ENCODE results near the gene IRS1. TPM values are rescaled to one million over a fixed set of nuclear protein-coding genes. Genes with fewer than 3 reads are reported as not detected.
A peak's percentile ranks its signal among the peaks of the same experiment; 100 is the strongest.
"Not testable (repeated sequence)": the region's sequence is repeated elsewhere in the genome, so short reads cannot be mapped to it uniquely, and the experiment has no call there.

Gene IRS1
- total RNA-seq, 1 donor from 2014 or later: 4.8 TPM

DNA sequence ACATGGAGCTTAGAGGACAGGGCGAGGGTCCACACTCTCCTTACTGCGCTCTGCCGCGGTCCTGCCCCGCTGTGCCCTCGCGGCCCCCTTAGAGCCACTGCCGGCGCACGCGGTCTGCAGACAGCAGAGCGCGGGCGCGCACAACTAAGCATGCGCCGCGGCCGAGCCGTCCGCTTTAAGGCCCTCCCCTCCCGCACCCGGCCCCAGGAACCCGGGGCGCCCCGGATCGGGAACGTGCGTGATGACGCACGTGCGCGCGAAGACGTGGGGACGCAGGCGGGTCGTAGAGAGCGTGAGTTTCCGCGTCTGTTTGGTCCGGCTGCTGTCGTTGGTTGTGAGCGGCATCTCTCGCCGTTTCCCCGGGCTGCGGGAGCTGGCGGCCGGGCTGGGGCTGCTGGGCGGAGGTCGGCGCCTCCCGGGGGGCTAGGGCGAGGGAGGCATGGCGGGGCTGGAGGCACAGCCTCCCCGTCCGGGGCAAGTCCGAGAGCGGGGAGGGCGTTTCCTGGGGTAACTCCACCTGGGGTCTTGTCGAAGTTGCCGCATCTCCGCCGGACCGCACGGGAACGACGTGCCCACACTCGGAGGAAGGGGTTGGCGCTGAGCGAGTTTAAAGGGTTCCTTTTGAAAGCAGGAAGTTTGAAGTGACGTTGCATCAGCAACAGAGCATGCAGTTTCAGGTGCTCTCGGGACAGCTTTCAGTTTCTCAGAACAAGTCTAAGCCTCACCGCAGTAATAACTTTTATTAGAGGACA is 36.4 kb upstream of the IRS1 start, which contains the start of gene RHBDD1:
TSS of gene RHBDD1 (plus strand) at position 259 of the 752 bp plus-strand sequence. CDS start 28,640 bp downstream, outside the sequence.
- peaks cover 41% of the 10 kb centered on the region for H3K36me3 Mint-ChIP-seq (ENCODE audit: low read depth)
- H3K4me3 Mint-ChIP-seq: peak within 1 kb of the TSS; percentile 95
- peaks cover 6% of the 10 kb centered on the region for H3K9me3 Mint-ChIP-seq
- no peaks in the 10 kb centered on the region for H3K27me3 Mint-ChIP-seq
- intact Hi-C loops (cut with micrococcal nuclease): loop anchor here (1.0 to 10.0 kb wide), 9 partner anchors 37 to 1909 kb away; partner anchors contain the start of gene IRS1
- peaks cover 54% of the 10 kb centered on the region for H3K4me1 Mint-ChIP-seq
- peak; percentile 98 for DNase-seq
- H3K27ac Mint-ChIP-seq: peak within 1 kb of the TSS; percentile 97

DNA sequence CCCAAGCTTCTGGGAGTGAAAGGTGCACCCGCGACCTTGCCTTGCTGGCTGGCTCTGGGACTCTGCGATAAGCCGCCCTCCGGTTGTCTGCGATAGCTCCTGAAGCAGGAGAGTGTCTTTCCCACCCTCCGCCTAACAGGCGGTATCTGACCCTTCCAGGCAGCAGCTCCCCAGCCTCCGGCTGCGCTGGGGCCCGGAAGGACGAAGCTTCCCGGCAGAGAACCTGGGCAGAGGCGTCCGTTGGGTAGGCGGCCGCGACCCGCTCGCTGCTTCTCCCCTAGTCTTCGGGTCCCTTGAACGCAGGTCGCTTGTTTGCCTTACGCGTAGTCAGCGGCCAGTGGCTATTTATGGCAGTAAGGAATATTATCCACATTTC is 35.8 kb upstream of the IRS1 start:
- Mint-ChIP-seq H3K27ac (peak overlapping the region; percentile 97), H3K27me3 (no peaks in the 10 kb centered on the region), H3K4me3 (peak overlapping the region; percentile 95), H3K36me3 (ENCODE audit: low read depth) (peaks cover 43% of the 10 kb centered on the region), H3K9me3 (peaks cover 6% of the 10 kb centered on the region), H3K4me1 (peaks cover 53% of the 10 kb centered on the region)
- DNase-seq: no peak
- intact Hi-C loops (cut with micrococcal nuclease): loop anchor here (1.0 to 10.0 kb wide), 5 partner anchors 36 to 1908 kb away; partner anchors contain the start of gene IRS1

DNA sequence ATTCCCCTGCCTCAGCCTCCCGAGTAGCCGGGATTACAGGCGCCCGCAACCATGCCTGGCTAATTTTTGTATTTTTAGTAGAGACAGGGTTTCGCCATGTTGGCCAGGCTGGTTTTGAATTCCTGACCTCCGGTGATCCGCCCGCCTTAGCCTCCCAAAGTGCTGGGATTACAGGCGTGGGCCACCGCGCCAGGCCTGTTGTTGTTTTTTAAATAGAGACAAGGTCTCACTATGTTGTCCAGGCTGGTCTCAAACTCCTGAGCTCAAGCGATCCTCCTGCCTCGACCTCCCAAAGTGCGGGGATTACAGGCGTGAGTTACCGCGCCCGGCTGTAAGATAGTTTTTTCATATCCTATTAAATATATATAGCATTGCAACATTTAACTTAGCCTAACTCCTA is 35.3 kb upstream of the IRS1 start:
- H3K27me3 Mint-ChIP-seq, H3K9me3 Mint-ChIP-seq: not testable (repeated sequence)
- peak; percentile 55 for DNase-seq
- intact Hi-C loops (cut with micrococcal nuclease): loop anchor here (1.0 to 10.0 kb wide), 5 partner anchors 36 to 1908 kb away; partner anchors contain the start of gene IRS1
- Mint-ChIP-seq H3K4me1 (peaks cover 48% of the 10 kb centered on the region), H3K4me3 (peak overlapping the region; percentile 95), H3K36me3 (ENCODE audit: low read depth) (peaks cover 38% of the 10 kb centered on the region), H3K27ac (peak overlapping the region; percentile 97)

DNA sequence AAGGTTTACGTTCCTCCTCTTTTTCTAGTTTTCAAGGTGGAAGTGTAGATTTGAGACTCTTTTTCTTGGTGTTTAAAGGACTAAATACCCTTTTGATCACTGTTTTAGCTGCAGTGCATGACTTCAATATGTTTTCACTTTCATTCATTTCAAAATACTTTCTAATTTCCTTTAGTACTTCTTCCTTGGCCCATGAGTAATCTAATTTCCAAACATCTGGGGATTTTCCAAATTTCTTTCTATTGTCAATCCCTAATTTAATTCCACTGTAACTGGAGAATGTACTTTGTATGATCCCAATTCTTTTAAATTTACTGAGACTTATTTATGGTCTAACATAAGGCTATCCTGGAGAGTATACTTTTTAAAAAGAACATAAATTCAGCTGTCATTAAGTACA is 32.4 kb upstream of the IRS1 start:
- H3K4me3 Mint-ChIP-seq: no peak overlapping the region
- DNase-seq: no peak
- peaks cover 3% of the 10 kb centered on the region for H3K9me3 Mint-ChIP-seq
- H3K27ac Mint-ChIP-seq: no peak overlapping the region
- no peaks in the 10 kb centered on the region for H3K27me3 Mint-ChIP-seq
- peaks cover 28% of the 10 kb centered on the region for H3K4me1 Mint-ChIP-seq
- peaks cover 27% of the 10 kb centered on the region for H3K36me3 Mint-ChIP-seq (ENCODE audit: low read depth)
- intact Hi-C loops (cut with micrococcal nuclease): loop anchor here (10.0 kb wide), 1 partner anchor 73 kb away; no protein-coding TSS in a partner anchor

DNA sequence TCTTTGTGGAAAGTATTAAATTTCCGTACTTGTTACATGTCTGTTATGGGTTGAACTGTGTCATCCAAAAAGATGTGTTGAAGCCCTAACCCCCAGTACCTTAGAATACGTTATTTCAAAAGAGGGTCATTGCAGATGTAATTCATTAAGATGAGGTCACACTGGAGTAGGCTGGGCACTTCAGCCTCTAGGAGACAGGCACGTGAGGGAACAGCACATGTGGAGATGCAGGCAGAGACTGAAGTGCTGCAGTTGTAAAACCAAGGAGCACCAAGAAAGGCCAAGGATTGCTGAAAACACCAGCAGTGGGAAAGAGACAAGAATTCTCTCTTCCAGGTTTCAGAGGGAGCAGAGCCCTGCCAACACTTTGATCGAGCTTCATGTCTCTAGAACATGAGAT is 31.6 kb upstream of the IRS1 start:
- Mint-ChIP-seq H3K9me3 (peaks cover 3% of the 10 kb centered on the region), H3K36me3 (ENCODE audit: low read depth) (peaks cover 27% of the 10 kb centered on the region), H3K27ac (no peak overlapping the region), H3K4me1 (peaks cover 25% of the 10 kb centered on the region), H3K4me3 (no peak overlapping the region), H3K27me3 (no peaks in the 10 kb centered on the region)
- no peak for DNase-seq
- intact Hi-C loops (cut with micrococcal nuclease): loop anchor here (10.0 kb wide), 1 partner anchor 74 kb away; no protein-coding TSS in a partner anchor

DNA sequence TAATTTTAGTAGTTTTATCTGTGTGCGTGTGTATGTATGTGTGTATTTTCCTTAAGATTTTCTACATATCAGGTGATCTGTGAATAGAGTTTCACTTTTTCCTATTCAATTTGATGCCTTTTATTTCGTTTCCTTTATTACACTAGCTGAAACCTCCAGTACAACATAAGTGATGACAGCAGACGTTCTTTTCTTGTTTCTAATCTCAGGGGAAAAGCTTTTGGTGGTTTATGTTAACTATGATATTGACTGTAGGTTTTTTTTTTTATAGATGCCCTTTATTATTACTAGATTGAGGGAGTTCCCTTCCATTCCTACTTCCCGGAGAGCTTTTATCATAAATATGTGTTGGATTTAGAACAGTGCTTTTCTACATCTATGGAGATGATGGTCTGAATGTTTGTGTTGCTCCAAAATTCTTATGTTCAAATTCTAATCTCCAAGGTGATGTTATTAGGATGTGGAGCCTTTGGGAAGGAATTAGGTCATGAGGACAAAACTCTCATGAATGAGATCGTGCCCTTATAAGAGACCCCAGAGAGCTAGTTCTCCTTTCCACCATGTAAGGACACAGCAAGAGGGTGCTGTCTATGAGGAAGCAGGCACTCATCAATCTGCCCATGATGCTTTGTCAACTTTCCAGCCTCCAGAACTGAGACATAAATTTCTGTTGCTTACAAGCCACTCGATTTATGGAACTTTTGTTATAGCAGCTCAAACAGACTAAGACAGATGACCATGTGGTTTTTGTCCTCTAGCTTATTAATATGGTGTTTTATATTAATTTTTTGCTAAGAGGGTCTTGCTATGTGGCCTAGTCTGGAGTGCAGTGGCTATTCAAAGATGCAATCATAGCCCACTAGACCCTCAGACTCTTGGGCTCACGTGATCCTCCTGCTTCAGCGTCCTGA is 30.4 kb upstream of the IRS1 start:
- H3K27me3 Mint-ChIP-seq: no peaks in the 10 kb centered on the region
- H3K27ac Mint-ChIP-seq: no peak overlapping the region
- no peak overlapping the region for H3K4me3 Mint-ChIP-seq
- intact Hi-C loops (cut with micrococcal nuclease): loop anchor here (10.0 kb wide), 1 partner anchor 75 kb away; no protein-coding TSS in a partner anchor
- peaks cover 25% of the 10 kb centered on the region for H3K4me1 Mint-ChIP-seq
- peaks cover 3% of the 10 kb centered on the region for H3K9me3 Mint-ChIP-seq
- DNase-seq: no peak
- peaks cover 27% of the 10 kb centered on the region for H3K36me3 Mint-ChIP-seq (ENCODE audit: low read depth)

DNA sequence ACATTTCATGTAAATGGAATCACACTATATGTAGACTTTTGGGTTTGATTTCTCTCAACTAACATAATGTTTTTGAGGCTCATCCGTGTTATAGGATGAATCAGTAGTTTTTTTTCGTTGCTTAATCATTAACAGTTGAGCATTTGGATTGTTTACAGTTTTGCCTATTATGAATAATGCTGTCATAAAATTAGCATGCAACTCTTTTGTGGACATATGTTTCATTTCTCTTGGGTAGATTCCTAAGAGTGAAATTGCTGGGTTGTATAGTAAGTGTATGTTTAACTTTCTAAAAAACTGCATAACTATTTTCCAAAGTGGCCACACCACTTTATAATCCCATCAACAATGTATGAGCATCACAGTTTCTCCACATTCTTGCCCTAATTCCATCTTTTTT is 28.6 kb upstream of the IRS1 start:
- intact Hi-C loops (cut with micrococcal nuclease): no loop called here
- Mint-ChIP-seq H3K4me1 (peaks cover 14% of the 10 kb centered on the region), H3K4me3 (no peak overlapping the region), H3K27ac (no peak overlapping the region), H3K9me3 (peaks cover 3% of the 10 kb centered on the region), H3K27me3 (no peaks in the 10 kb centered on the region), H3K36me3 (ENCODE audit: low read depth) (peaks cover 18% of the 10 kb centered on the region)
- no peak for DNase-seq

DNA sequence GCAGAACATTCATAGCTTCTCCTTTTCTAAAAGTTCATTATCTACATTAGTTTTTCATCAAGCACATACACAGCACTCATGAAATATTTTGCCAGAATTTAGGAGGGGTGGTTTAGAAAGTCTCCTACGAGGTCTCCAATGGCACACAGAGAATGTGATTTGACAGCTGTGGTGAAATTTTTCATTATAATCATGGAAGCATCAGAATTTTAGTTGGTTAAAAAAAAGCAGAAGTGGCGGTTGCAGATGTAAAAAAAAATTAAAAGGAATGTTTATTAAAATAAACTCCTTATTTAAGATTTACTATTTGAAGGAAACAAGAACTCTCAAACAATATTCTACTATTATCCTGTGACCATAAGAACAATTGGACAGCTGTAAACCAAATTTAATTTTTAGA is 25.4 kb upstream of the IRS1 start:
- intact Hi-C loops (cut with micrococcal nuclease): no loop called here
- no peak overlapping the region for H3K4me3 Mint-ChIP-seq
- no peaks in the 10 kb centered on the region for H3K9me3 Mint-ChIP-seq
- no peak overlapping the region for H3K27ac Mint-ChIP-seq
- DNase-seq: no peak
- H3K27me3 Mint-ChIP-seq: no peaks in the 10 kb centered on the region
- H3K36me3 Mint-ChIP-seq (ENCODE audit: low read depth): no peaks in the 10 kb centered on the region
- H3K4me1 Mint-ChIP-seq: peaks cover 3% of the 10 kb centered on the region

DNA sequence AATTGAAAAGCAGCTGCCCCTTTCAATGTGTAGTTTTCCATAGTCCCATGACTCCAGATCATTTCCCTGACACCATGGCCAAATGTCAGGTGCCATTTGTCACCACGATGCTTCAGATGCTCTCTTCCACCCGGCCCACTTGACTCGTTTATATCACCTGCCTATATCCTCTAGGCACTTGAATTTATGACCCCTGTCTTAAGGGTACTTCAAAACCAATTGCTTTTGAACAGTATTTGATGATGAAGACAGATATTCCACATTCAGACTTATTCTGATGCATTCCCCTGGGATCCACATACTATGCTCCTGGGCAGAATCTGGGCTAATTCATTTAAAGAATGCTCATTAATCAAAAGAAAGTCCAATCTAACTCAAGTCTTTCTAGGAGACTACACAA is 19.3 kb upstream of the IRS1 start:
- H3K4me3 Mint-ChIP-seq: no peak overlapping the region
- H3K27me3 Mint-ChIP-seq: peaks cover 19% of the 10 kb centered on the region
- intact Hi-C loops (cut with micrococcal nuclease): no loop called here
- no peak overlapping the region for H3K27ac Mint-ChIP-seq
- H3K4me1 Mint-ChIP-seq: no peaks in the 10 kb centered on the region
- no peaks in the 10 kb centered on the region for H3K36me3 Mint-ChIP-seq (ENCODE audit: low read depth)
- DNase-seq: no peak
- no peaks in the 10 kb centered on the region for H3K9me3 Mint-ChIP-seq

DNA sequence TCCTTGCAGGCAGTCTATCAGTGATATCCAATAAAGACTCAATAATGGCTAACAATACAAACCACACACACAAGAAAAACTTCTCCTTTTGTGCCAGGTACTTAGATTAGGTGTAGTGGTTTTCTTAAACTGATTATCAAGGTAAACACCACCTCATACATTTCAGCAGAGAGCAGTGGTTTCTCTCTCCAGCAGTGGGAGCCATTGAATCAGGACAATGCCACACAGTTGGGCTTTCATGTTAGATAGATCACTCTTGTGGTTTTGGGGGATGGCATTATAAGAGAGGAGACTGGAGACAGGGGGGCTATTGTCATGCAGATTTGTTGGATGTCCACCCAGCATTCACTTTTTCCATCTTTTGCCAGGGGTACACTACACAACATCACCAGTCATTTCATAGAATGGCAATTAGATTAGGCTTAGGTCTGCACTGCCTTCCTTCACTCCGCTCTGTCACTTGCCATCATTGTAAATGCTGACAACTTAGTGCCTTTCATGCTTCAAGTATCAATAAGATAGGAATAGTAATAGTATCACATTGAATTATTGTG is 13.6 kb upstream of the IRS1 start:
- Mint-ChIP-seq H3K9me3 (peaks cover 3% of the 10 kb centered on the region), H3K27ac (no peak overlapping the region), H3K27me3 (peaks cover 26% of the 10 kb centered on the region), H3K36me3 (ENCODE audit: low read depth) (no peaks in the 10 kb centered on the region), H3K4me3 (no peak overlapping the region), H3K4me1 (no peaks in the 10 kb centered on the region)
- no peak for DNase-seq
- intact Hi-C loops (cut with micrococcal nuclease): no loop called here

DNA sequence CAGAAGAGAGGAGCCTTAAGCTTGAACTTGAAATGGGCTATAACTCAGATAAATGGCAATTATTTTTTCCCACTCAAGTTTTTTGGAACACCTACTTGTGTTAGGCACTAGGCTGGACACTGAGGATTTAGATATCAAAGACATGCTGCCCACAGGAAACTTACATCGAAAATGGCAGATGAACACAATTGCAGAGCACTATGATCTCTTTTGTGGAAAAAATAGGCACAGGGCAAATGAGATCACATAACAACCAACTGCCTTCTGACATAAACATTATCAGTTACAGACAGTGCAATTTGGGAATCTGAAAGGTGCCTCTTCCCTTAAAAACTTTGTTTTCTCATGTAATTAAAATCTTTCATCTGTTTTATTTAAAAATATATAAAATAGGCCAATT is 3.8 kb upstream of the IRS1 start:
- Mint-ChIP-seq H3K36me3 (ENCODE audit: low read depth) (no peaks in the 10 kb centered on the region), H3K4me1 (peaks cover 20% of the 10 kb centered on the region), H3K9me3 (no peaks in the 10 kb centered on the region), H3K27ac (no peak overlapping the region), H3K27me3 (peaks cover 33% of the 10 kb centered on the region), H3K4me3 (no peak overlapping the region)
- no peak for DNase-seq
- intact Hi-C loops (cut with micrococcal nuclease): loop anchor here (1.0 to 10.0 kb wide), 5 partner anchors 299 to 914 kb away; no protein-coding TSS in a partner anchor

DNA sequence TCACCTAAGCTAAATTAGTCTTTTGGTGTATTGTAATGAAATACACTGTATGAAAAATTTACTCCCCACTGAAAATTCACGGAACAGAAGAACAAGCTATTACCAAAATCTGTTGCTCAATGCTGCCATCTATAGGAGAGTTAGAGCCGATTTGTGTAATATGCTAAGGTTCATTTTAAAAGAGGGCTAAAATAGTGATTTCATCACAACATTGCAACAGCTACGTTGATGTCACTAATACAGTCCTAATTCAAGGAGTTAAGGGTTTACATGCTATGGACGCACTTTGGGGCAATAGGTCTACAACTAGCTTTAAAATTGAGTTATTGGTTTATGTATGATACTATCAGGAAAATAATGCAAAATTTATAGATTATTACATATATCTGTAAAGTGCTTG is 3.0 kb upstream of the IRS1 start:
- H3K27ac Mint-ChIP-seq: no peak overlapping the region
- H3K9me3 Mint-ChIP-seq: no peaks in the 10 kb centered on the region
- H3K4me3 Mint-ChIP-seq: no peak overlapping the region
- intact Hi-C loops (cut with micrococcal nuclease): loop anchor here (1.0 to 10.0 kb wide), 5 partner anchors 298 to 810 kb away; no protein-coding TSS in a partner anchor
- peaks cover 29% of the 10 kb centered on the region for H3K27me3 Mint-ChIP-seq
- H3K4me1 Mint-ChIP-seq: peaks cover 20% of the 10 kb centered on the region
- H3K36me3 Mint-ChIP-seq (ENCODE audit: low read depth): no peaks in the 10 kb centered on the region
- peak; percentile 78 for DNase-seq

DNA sequence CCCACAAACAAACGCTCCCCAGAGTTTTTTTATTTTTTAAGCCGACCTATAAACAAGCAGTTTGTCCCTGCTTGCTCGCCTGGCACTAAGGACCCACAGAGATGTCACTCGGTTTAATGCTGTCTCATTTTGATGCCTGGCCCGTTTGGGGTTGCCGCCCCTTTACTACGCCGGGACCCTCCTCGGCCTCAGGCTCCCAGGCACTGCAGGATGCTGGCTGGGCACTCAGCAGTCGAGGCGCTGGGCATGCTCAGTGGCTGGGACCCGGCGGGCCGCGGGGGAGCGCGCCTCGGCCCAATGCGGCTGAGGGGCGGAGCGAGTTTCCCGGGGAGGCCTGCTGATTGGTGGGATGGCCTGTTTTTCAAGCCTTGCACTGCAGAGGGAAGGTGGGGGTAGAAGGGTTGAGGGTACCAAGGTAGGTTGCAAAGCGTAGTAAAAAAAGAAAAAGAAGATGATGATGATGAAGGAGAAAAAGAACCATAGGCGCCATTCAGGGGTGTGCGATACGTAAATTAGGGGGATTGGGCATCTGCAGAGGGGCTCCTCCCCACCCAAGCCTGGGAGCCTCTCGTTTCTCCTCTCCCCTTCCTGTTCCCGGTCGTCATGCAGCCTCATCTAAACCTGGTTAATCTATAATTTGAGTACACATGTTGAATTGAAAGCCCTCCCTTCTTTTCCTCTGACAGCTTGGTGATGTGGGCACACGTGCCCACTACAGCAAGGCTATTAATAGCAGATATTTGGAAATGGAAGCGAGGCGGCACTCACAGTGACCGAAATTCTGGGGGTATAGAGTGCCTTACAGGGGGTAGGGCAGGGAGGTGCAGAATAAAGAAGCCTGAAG is 1.5 kb upstream of the IRS1 start:
- Mint-ChIP-seq H3K36me3 (ENCODE audit: low read depth) (peaks cover 1% of the 10 kb centered on the region), H3K27me3 (peaks cover 20% of the 10 kb centered on the region), H3K27ac (peak overlapping the region; percentile 72), H3K4me1 (peaks cover 26% of the 10 kb centered on the region), H3K9me3 (no peaks in the 10 kb centered on the region), H3K4me3 (peak overlapping the region; percentile 81)
- peak; percentile 92 for DNase-seq
- intact Hi-C loops (cut with micrococcal nuclease): loop anchor here (2.0 to 10.0 kb wide), 6 partner anchors 184 to 1132 kb away; no protein-coding TSS in a partner anchor
